ENCODE data around the gene SCRN2.
A peak's percentile ranks its signal among the peaks of the same experiment; 100 is the strongest.

SCRN2 gene

GRCh38 chr17:47850692-47851573 lies 9.9 kb upstream of the SCRN2 start, which contains the start of gene SP6:
SP6 (minus strand) TSS chr17:47851163; CDS start chr17:47848429, 2,734 bp downstream.
- TF ChIP-seq ZFX (IDR thresholded peaks at IDR 0.05; ENCODE audit: borderline replicate concordance), result no peak
- TF ChIP-seq, protein P1, sequence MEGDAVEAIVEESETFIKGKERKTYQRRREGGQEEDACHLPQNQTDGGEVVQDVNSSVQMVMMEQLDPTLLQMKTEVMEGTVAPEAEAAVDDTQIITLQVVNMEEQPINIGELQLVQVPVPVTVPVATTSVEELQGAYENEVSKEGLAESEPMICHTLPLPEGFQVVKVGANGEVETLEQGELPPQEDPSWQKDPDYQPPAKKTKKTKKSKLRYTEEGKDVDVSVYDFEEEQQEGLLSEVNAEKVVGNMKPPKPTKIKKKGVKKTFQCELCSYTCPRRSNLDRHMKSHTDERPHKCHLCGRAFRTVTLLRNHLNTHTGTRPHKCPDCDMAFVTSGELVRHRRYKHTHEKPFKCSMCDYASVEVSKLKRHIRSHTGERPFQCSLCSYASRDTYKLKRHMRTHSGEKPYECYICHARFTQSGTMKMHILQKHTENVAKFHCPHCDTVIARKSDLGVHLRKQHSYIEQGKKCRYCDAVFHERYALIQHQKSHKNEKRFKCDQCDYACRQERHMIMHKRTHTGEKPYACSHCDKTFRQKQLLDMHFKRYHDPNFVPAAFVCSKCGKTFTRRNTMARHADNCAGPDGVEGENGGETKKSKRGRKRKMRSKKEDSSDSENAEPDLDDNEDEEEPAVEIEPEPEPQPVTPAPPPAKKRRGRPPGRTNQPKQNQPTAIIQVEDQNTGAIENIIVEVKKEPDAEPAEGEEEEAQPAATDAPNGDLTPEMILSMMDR (IDR thresholded peaks at IDR 0.05), result peak; percentile 53
- H3K27ac ChIP-seq, result peak within 1 kb of the TSS; percentile 39; the same call in 1 of the 2 replicates

- no peak overlapping the region for H3K27ac ChIP-seq
- TF ChIP-seq, protein P1 (IDR thresholded peaks at IDR 0.05), result no peak
- no peak for TF ChIP-seq ZFX (IDR thresholded peaks at IDR 0.05; ENCODE audit: borderline replicate concordance)
Observed at GRCh38 chr17:47850373-47850691, 9.3 kb upstream of the SCRN2 start.

DNA sequence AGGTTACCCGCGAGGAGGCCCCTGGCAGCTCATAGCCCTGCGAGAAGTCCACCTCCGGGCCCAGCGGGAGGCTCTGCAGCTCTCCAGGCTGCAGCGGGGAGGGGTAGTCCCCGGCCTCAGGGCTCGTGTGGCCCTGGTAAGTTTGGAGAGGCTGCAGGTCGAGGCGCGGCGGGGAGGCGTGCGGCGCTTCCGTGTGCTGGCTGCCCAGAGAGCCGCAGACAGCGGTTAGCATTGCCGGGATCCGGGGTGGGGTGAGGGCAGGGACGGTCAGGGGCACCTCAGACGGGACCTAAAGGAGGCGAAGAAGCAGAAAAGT lies 7.1 kb upstream of the SCRN2 start:
- no peak overlapping the region for H3K27ac ChIP-seq
- TF ChIP-seq, protein P1 (IDR thresholded peaks at IDR 0.05), result no peak
- no peak for TF ChIP-seq ZFX (IDR thresholded peaks at IDR 0.05; ENCODE audit: borderline replicate concordance)

GRCh38 chr17:47847341-47848197 lies 6.5 kb upstream of the SCRN2 start:
- no peak for TF ChIP-seq ZFX (IDR thresholded peaks at IDR 0.05; ENCODE audit: borderline replicate concordance)
- TF ChIP-seq, protein P1 (IDR thresholded peaks at IDR 0.05), result peak; percentile 80
- no peak overlapping the region for H3K27ac ChIP-seq

- H3K27ac ChIP-seq, result no peak overlapping the region
Observed at GRCh38 chr17:47846716-47847340, 5.8 kb upstream of the SCRN2 start.

GRCh38 chr17:47845716-47846075 lies 4.6 kb upstream of the SCRN2 start:
- H3K27ac ChIP-seq, result no peak overlapping the region
- TF ChIP-seq ZFX (IDR thresholded peaks at IDR 0.05; ENCODE audit: borderline replicate concordance), result no peak
- TF ChIP-seq, protein P1 (IDR thresholded peaks at IDR 0.05), result no peak

More at GRCh38 chr17:47846716-47847340, 5.8 kb upstream of the SCRN2 start:
- TF ChIP-seq, protein P1 (IDR thresholded peaks at IDR 0.05), result no peak
- no peak for TF ChIP-seq ZFX (IDR thresholded peaks at IDR 0.05; ENCODE audit: borderline replicate concordance)

All from 22Rv1 (cell line).